ENCODE measurements around the gene REV3L.

GRCh38 chr6:111283707-111284106 lies 199.3 kb downstream of the REV3L start:
- TF ChIP-seq POLR2AphosphoS5 (IDR thresholded peaks at IDR 0.05; ENCODE audit: low read depth, low read length) (no peak), SPI1 (IDR thresholded peaks at IDR 0.05; ENCODE audit: low read depth, low read length) (no peak), POLR2A (IDR thresholded peaks at IDR 0.05; ENCODE audit: low read depth, low read length) (no peak), POU2F2 (IDR thresholded peaks at IDR 0.05; ENCODE audit: low read depth, low read length) (no peak)
